WERI-Rb-1 (cell line): ENCODE data around the gene RGL2.
A peak's percentile ranks its signal among the peaks of the same experiment; 100 is the strongest.

ENCODE experiments used
- DNase-seq: peaks from one replicate; pipeline ENCODE4 v3.0.0-alpha.2; 2020
- H3K27ac ChIP-seq: fragments of 250-450 bp; sonication (Bioruptor Pico); 2 replicates; pipeline ENCODE4 v1.5.1; 2020; ENCODE audit warnings: mild to moderate bottlenecking, moderate library complexity
- H3K27me3 ChIP-seq: fragments of 250-450 bp; sonication (Bioruptor Pico); 2 replicates; pipeline ENCODE4 v1.5.1; 2021; ENCODE audit warnings: mild to moderate bottlenecking, low read depth, moderate library complexity; ENCODE audit not compliant: insufficient read depth, severe bottlenecking
- H3K36me3 ChIP-seq: fragments of 250-450 bp; sonication (Bioruptor Pico); 2 replicates; pipeline ENCODE4 v1.5.1; 2020; ENCODE audit warnings: mild to moderate bottlenecking, moderate library complexity
- H3K4me3 ChIP-seq: 2 replicates; pipeline ENCODE4 v1.5.1; 2011; ENCODE audit warnings: low read depth, mild to moderate bottlenecking, control low read depth, low read length
- H3K9me3 ChIP-seq: fragments of 250-450 bp; sonication (Bioruptor Pico); 2 replicates; pipeline ENCODE4 v1.5.1; 2021; ENCODE audit warnings: mild to moderate bottlenecking, moderate library complexity; ENCODE audit not compliant: severe bottlenecking
- CTCF ChIP-seq: IDR thresholded peaks from 2 replicates; pipeline ENCODE4 v1.5.1; 2011; ENCODE audit warnings: low read depth, mild to moderate bottlenecking, control low read depth, inconsistent platforms, low read length

RGL2 gene

GRCh38 chr6:33318426-33319073 is 19.8 kb upstream of the RGL2 start:
- Histone ChIP-seq H3K4me3 (peak overlapping the region; percentile 70), H3K27ac (peak overlapping the region; percentile 73), H3K9me3 (no peaks in the 10 kb centered on the region), H3K36me3 (peaks cover 46% of the 10 kb centered on the region), H3K27me3 (no peaks in the 10 kb centered on the region)
- DNase-seq, result no peak
- no peak for TF ChIP-seq CTCF

GRCh38 chr6:33317669-33318425 is 19.1 kb upstream of the RGL2 start, which contains the start of gene ZBTB22:
Gene ZBTB22, minus strand, starts transcription at chr6:33317744. Its CDS starts 828 bp downstream, at chr6:33316916.
- no peaks in the 10 kb centered on the region for H3K9me3 ChIP-seq
- no peaks in the 10 kb centered on the region for H3K27me3 ChIP-seq
- DNase-seq, result peak; percentile 100
- TF ChIP-seq CTCF, result no peak
- H3K27ac ChIP-seq, result peak within 1 kb of the TSS; percentile 73
- peak within 1 kb of the TSS; percentile 70 for H3K4me3 ChIP-seq
- H3K36me3 ChIP-seq, result peaks cover 46% of the 10 kb centered on the region

- no peak for DNase-seq
- H3K9me3 ChIP-seq, result no peaks in the 10 kb centered on the region
- peaks cover 46% of the 10 kb centered on the region for H3K36me3 ChIP-seq
- peak overlapping the region; percentile 70 for H3K4me3 ChIP-seq
- TF ChIP-seq CTCF, result no peak
- H3K27ac ChIP-seq, result no peak overlapping the region
- no peaks in the 10 kb centered on the region for H3K27me3 ChIP-seq
Measured at GRCh38 chr6:33317419-33317668, 18.6 kb upstream of the RGL2 start.

GRCh38 chr6:33316603-33317418 is 18.1 kb upstream of the RGL2 start:
- TF ChIP-seq CTCF, result no peak
- H3K27ac ChIP-seq, result no peak overlapping the region

GRCh38 chr6:33315793-33316602 is 17.3 kb upstream of the RGL2 start:
- H3K27me3 ChIP-seq, result no peaks in the 10 kb centered on the region
- no peak for TF ChIP-seq CTCF
- no peaks in the 10 kb centered on the region for H3K9me3 ChIP-seq
- H3K36me3 ChIP-seq, result peaks cover 34% of the 10 kb centered on the region
- no peak for DNase-seq
- H3K4me3 ChIP-seq, result no peak overlapping the region
- no peak overlapping the region for H3K27ac ChIP-seq

More at GRCh38 chr6:33316603-33317418, 18.1 kb upstream of the RGL2 start:
- DNase-seq, result no peak
- peaks cover 42% of the 10 kb centered on the region for H3K36me3 ChIP-seq
- H3K4me3 ChIP-seq, result peak overlapping the region; percentile 25
- no peaks in the 10 kb centered on the region for H3K27me3 ChIP-seq
- H3K9me3 ChIP-seq, result no peaks in the 10 kb centered on the region
